Measurements from ENCODE around the gene LRRTM4.

DNA sequence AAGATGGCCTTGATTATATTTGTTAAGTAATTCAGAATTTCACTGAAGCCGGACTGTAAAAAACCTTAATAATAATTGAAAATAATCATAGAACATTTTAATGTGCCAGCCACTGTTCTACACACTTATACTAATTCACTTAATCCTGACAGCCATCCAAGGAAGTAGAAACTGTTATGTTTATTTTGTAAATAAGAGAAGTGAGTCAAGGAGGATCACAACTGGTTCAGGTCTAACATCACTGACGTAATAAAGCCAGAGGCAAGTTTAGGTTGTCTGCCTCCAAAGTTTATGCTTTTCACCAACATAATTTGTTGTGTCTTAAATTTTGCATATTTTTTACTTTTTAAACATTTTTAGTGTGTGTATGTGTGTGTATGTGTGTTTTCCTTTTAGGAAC is 436.1 kb downstream of the LRRTM4 start:
- TF ChIP-seq, protein P1, sequence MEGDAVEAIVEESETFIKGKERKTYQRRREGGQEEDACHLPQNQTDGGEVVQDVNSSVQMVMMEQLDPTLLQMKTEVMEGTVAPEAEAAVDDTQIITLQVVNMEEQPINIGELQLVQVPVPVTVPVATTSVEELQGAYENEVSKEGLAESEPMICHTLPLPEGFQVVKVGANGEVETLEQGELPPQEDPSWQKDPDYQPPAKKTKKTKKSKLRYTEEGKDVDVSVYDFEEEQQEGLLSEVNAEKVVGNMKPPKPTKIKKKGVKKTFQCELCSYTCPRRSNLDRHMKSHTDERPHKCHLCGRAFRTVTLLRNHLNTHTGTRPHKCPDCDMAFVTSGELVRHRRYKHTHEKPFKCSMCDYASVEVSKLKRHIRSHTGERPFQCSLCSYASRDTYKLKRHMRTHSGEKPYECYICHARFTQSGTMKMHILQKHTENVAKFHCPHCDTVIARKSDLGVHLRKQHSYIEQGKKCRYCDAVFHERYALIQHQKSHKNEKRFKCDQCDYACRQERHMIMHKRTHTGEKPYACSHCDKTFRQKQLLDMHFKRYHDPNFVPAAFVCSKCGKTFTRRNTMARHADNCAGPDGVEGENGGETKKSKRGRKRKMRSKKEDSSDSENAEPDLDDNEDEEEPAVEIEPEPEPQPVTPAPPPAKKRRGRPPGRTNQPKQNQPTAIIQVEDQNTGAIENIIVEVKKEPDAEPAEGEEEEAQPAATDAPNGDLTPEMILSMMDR (conservative IDR thresholded peaks at IDR 0.05; ENCODE audit: low read depth in 2 of 2) = no peak
- no peak for TF ChIP-seq POLR2AphosphoS5 (IDR thresholded peaks at IDR 0.05; ENCODE audit: low read depth)
- TF ChIP-seq JUNB (IDR thresholded peaks at IDR 0.05; ENCODE audit: unreplicated experiment) = no peak
